B cell (primary cell): ENCODE measurements around the gene LATS2.
"Not testable (repeated sequence)": the region's sequence is repeated elsewhere in the genome, so short reads cannot be mapped to it uniquely, and the experiment has no call there.

Experiments used
- EZH2 ChIP-seq: IDR thresholded peaks from 2 replicates; pipeline ENCODE4 v1.6.1; 2012; ENCODE audit warnings: borderline replicate concordance, low read depth, mild to moderate bottlenecking, moderate library complexity, low read length; ENCODE audit not compliant: insufficient read depth, poor library complexity, severe bottlenecking
- TF ChIP-seq, protein P1 (sequence below): fragments of 200-600 bp; IDR thresholded peaks from one replicate; pipeline ENCODE4 v1.8.0; 2022; ENCODE audit warnings: antibody characterized with exemption, mild to moderate bottlenecking

DNA sequence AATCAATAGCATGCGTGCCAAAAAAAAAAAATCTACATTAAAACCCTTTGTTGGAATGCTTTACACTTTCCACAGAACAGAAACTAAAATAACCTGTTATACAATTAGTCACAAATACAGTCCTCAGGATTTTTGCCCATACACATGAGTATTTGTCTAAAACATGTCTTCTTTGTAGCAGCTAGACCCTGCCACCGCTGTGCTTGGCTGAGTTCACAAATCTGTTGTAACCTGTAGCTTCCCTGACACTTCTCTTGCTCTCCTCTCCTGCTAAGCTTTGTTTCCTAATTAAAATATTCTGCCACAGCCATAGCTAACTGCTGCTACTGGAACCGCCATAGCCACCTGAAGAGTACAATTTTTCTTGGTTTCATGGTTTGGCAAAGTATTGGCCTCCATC lies 113.4 kb downstream of the LATS2 start:
- TF ChIP-seq EZH2 = not testable (repeated sequence)
- TF ChIP-seq, protein P1, sequence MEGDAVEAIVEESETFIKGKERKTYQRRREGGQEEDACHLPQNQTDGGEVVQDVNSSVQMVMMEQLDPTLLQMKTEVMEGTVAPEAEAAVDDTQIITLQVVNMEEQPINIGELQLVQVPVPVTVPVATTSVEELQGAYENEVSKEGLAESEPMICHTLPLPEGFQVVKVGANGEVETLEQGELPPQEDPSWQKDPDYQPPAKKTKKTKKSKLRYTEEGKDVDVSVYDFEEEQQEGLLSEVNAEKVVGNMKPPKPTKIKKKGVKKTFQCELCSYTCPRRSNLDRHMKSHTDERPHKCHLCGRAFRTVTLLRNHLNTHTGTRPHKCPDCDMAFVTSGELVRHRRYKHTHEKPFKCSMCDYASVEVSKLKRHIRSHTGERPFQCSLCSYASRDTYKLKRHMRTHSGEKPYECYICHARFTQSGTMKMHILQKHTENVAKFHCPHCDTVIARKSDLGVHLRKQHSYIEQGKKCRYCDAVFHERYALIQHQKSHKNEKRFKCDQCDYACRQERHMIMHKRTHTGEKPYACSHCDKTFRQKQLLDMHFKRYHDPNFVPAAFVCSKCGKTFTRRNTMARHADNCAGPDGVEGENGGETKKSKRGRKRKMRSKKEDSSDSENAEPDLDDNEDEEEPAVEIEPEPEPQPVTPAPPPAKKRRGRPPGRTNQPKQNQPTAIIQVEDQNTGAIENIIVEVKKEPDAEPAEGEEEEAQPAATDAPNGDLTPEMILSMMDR = not testable (repeated sequence)
